DND-41 (cell line): ENCODE measurements around the gene SMU1.

Source experiments
- ATAC-seq: fragments of 200-7000 bp; cut with Tn5 transposase; 3 replicates; pipeline ENCODE4 v1.9.1; 2021; ENCODE audit warnings: low read depth; ENCODE audit not compliant: insufficient read depth
- DNase-seq: peaks from one replicate; pipeline ENCODE4 v3.0.0-alpha.2; 2020
- H2AFZ ChIP-seq: 2 replicates; pipeline ENCODE4 v1.6.0; 2012; ENCODE audit warnings: low read depth, low read length
- H3K27ac ChIP-seq: 2 replicates; pipeline ENCODE4 v1.5.1; 2012; ENCODE audit warnings: low read length, inconsistent platforms
- H3K27me3 ChIP-seq: fragments of 200-600 bp; sonication (generic); 2 replicates; pipeline ENCODE4 v1.6.0; 2012; ENCODE audit warnings: low read length, mild to moderate bottlenecking, inconsistent platforms; ENCODE audit not compliant: insufficient read depth, poor library complexity
- H3K36me3 ChIP-seq: 2 replicates; pipeline ENCODE4 v1.5.1; 2012; ENCODE audit warnings: low read length, inconsistent platforms; ENCODE audit not compliant: insufficient read depth
- H3K4me1 ChIP-seq: 2 replicates; pipeline ENCODE4 v1.5.1; 2012; ENCODE audit warnings: mild to moderate bottlenecking, low read length; ENCODE audit not compliant: insufficient read depth
- H3K4me2 ChIP-seq: 2 replicates; pipeline ENCODE4 v1.6.0; 2012; ENCODE audit warnings: mild to moderate bottlenecking, moderate library complexity, low read length, inconsistent platforms; ENCODE audit not compliant: insufficient read depth
- H3K4me3 ChIP-seq, 2 experiments: fragments of 200-600 bp in 1 of 2; shearing (Covaris generic) in 1 of 2; 2 replicates each; pipeline ENCODE4 v1.5.1; 2012 to 2016; ENCODE audit warnings: inconsistent platforms in 2 of 2, low read length in 2 of 2, mild to moderate bottlenecking in 2 of 2, low read depth in 1 of 2, moderate library complexity in 1 of 2
- H3K79me2 ChIP-seq: 2 replicates; pipeline ENCODE4 v1.6.0; 2012; ENCODE audit warnings: low read length, inconsistent platforms; ENCODE audit not compliant: insufficient read depth
- H3K9ac ChIP-seq: 2 replicates; pipeline ENCODE4 v1.6.0; 2012; ENCODE audit warnings: low read depth, mild to moderate bottlenecking, inconsistent platforms, low read length, moderate library complexity
- H3K9me3 ChIP-seq: 2 replicates; pipeline ENCODE4 v1.5.1; 2012; ENCODE audit warnings: low read length, moderate library complexity, mild to moderate bottlenecking, inconsistent platforms; ENCODE audit not compliant: insufficient read depth, severe bottlenecking
- H4K20me1 ChIP-seq: 2 replicates; pipeline ENCODE4 v1.6.0; 2012; ENCODE audit warnings: low read length; ENCODE audit not compliant: insufficient read depth
- CTCF ChIP-seq: IDR thresholded peaks from 2 replicates; pipeline ENCODE4 v1.5.1; 2012; ENCODE audit warnings: borderline replicate concordance, low read length, moderate library complexity, mild to moderate bottlenecking; ENCODE audit not compliant: poor library complexity, severe bottlenecking; ENCODE audit errors: extremely low read depth
- EZH2 ChIP-seq: IDR thresholded peaks from 3 replicates; pipeline ENCODE4 v1.6.1; 2012; ENCODE audit warnings: borderline replicate concordance, low read depth, mild to moderate bottlenecking, moderate library complexity, low read length, inconsistent platforms; ENCODE audit not compliant: severe bottlenecking

SMU1 gene

DNA sequence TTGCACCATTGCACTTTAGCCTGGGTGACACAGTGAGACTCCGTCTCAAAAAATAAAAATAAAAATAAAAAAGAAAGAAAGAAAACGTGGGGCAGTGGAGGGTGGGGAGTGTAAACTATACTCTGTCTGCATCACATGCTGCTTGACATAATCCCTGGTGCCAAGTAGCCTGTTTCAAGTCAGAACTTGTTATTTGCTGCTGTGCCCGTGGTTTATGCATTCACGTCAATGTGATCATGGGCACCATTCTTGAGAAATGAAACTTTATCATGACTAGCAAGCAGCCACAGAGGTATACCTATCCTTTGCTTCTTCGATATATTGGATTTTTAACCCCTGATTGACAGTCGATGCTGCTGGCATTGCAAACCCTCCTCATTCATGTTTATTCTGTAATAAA is 4.1 kb upstream of the SMU1 start:
- Histone ChIP-seq H3K79me2 (peaks cover 11% of the 10 kb centered on the region), H3K36me3 (no peaks in the 10 kb centered on the region), H3K9me3 (no peaks in the 10 kb centered on the region), H3K4me2 (peak overlapping the region; percentile 60), H3K9ac (peak overlapping the region; percentile 47), H2AFZ (peak overlapping the region; percentile 70), H4K20me1 (no peaks in the 10 kb centered on the region), H3K27me3 (no peaks in the 10 kb centered on the region), H3K4me1 (peaks cover 32% of the 10 kb centered on the region), H3K4me3 (peak overlapping the region in 1 of 2 experiments; percentile 47; a peak in 2 of 4 replicates), H3K27ac (peak overlapping the region; percentile 57)
- DNase-seq, result no peak
- no peak for ATAC-seq
- TF ChIP-seq CTCF (no peak), EZH2 (no peak)

- Histone ChIP-seq H3K9ac (no peak overlapping the region), H3K27ac (no peak overlapping the region), H4K20me1 (peaks cover 7% of the 10 kb centered on the region; the same call in 1 of the 2 replicates), H2AFZ (no peak overlapping the region), H3K4me2 (no peak overlapping the region), H3K9me3 (no peaks in the 10 kb centered on the region), H3K27me3 (no peaks in the 10 kb centered on the region), H3K4me1 (peaks cover 3% of the 10 kb centered on the region; the same call in 1 of the 2 replicates), H3K4me3 (no peak overlapping the region), H3K79me2 (peaks cover 30% of the 10 kb centered on the region), H3K36me3 (peaks cover 74% of the 10 kb centered on the region)
- ATAC-seq (no peak), DNase-seq (no peak)
- TF ChIP-seq EZH2, result no peak
- TF ChIP-seq CTCF, result no peak
Observed at GRCh38 chr9:33068991-33069390, 7.5 kb downstream of the SMU1 start.

GRCh38 chr9:33065157-33066076 is 11.1 kb downstream of the SMU1 start:
- peaks cover 72% of the 10 kb centered on the region for H3K36me3 ChIP-seq
- no peak overlapping the region for H2AFZ ChIP-seq
- DNase-seq (no peak), ATAC-seq (no peak)
- H3K27ac ChIP-seq, result no peak overlapping the region
- H3K27me3 ChIP-seq, result no peaks in the 10 kb centered on the region
- H3K79me2 ChIP-seq, result peaks cover 2% of the 10 kb centered on the region; the same call in 1 of the 2 replicates
- no peaks in the 10 kb centered on the region for H3K4me1 ChIP-seq
- H3K4me2 ChIP-seq, result no peak overlapping the region
- H3K9me3 ChIP-seq, result no peaks in the 10 kb centered on the region
- TF ChIP-seq EZH2, result no peak
- no peak for TF ChIP-seq CTCF
- no peak overlapping the region for H3K4me3 ChIP-seq
- no peak overlapping the region for H3K9ac ChIP-seq
- no peaks in the 10 kb centered on the region for H4K20me1 ChIP-seq

- ATAC-seq (no peak), DNase-seq (no peak)
- H3K9ac ChIP-seq, result no peak overlapping the region
- H3K79me2 ChIP-seq, result no peaks in the 10 kb centered on the region
- no peak for TF ChIP-seq CTCF
- no peak for TF ChIP-seq EZH2
- no peaks in the 10 kb centered on the region for H3K9me3 ChIP-seq
- no peak overlapping the region for H3K4me2 ChIP-seq
- no peak overlapping the region for H3K27ac ChIP-seq
- H4K20me1 ChIP-seq, result no peaks in the 10 kb centered on the region
- H3K36me3 ChIP-seq, result peaks cover 72% of the 10 kb centered on the region
- H3K4me3 ChIP-seq, result no peak overlapping the region
- H2AFZ ChIP-seq, result no peak overlapping the region
- no peaks in the 10 kb centered on the region for H3K27me3 ChIP-seq
- H3K4me1 ChIP-seq, result no peaks in the 10 kb centered on the region
Observed at GRCh38 chr9:33051144-33051543, 25.3 kb downstream of the SMU1 start.
